Smooth muscle cell (in vitro differentiated cells): ENCODE measurements around the gene TLE1. TPM values are rescaled to one million over a fixed set of nuclear protein-coding genes. Genes with fewer than 3 reads are reported as not detected.

Experiments used
- DNase-seq: peaks from one replicate; lab custom pipeline; 2025; ENCODE audit not compliant: unreplicated experiment; lab: John Stamatoyannopoulos, UW
- H2AFZ ChIP-seq: fragments of 200-600 bp; sonication (generic); 2 replicates; pipeline ENCODE4 v1.6.0; 2016; ENCODE audit warnings: antibody characterized with exemption, low read depth, mild to moderate bottlenecking
- H3F3A ChIP-seq: fragments of 200-600 bp; sonication (generic); 2 replicates; pipeline ENCODE4 v1.6.0; 2017; ENCODE audit warnings: antibody characterized with exemption, low read depth
- H3K27ac ChIP-seq: fragments of 200-600 bp; sonication (generic); 2 replicates; pipeline ENCODE4 v1.5.1; 2016; ENCODE audit warnings: low read depth, mild to moderate bottlenecking
- H3K27me3 ChIP-seq: fragments of 200-600 bp; sonication (generic); 2 replicates; pipeline ENCODE4 v1.6.1; 2016; ENCODE audit warnings: low read depth, mild to moderate bottlenecking
- H3K36me3 ChIP-seq: fragments of 200-600 bp; sonication (generic); 2 replicates; pipeline ENCODE4 v1.5.1; 2016; ENCODE audit warnings: low read depth
- H3K4me1 ChIP-seq: fragments of 200-600 bp; sonication (generic); 2 replicates; pipeline ENCODE4 v1.5.1; 2016; ENCODE audit warnings: low read depth
- H3K4me2 ChIP-seq: fragments of 200-600 bp; sonication (generic); 2 replicates; pipeline ENCODE4 v1.6.0; 2016; ENCODE audit warnings: mild to moderate bottlenecking
- H3K4me3 ChIP-seq: fragments of 200-600 bp; sonication (generic); 2 replicates; pipeline ENCODE4 v1.5.1; 2016; ENCODE audit warnings: mild to moderate bottlenecking
- H3K79me2 ChIP-seq: fragments of 200-600 bp; sonication (generic); 2 replicates; pipeline ENCODE4 v1.6.0; 2016; ENCODE audit warnings: low read depth, mild to moderate bottlenecking
- H3K9ac ChIP-seq: fragments of 200-600 bp; sonication (generic); 2 replicates; pipeline ENCODE4 v1.6.0; 2016; ENCODE audit warnings: low read depth
- H3K9me3 ChIP-seq: fragments of 200-600 bp; sonication (generic); replicated peaks from 2 replicates; pipeline ENCODE4 v1.5.1; 2016; ENCODE audit warnings: low read depth
- H4K20me1 ChIP-seq: fragments of 200-600 bp; sonication (generic); 2 replicates; pipeline ENCODE4 v1.6.0; 2016; ENCODE audit warnings: low read depth
- WGBS: methylation state at CpG from one replicate; pipeline ENCODE4 v1.1.7; 2016; ENCODE audit warnings: low lambda C conversion rate; 5-methylcytosine and 5-hydroxymethylcytosine counted together
- polyA plus RNA-seq: library from polyadenylated mRNA; unstranded; fragments of >200 nt; fragmentation: Nextera tagmentation; extraction: Ambion mirVana; gene quantifications from 2 replicates; pipeline ENCODE4 v1.2.1, GENCODE V29; 2016
- total RNA-seq: library from RNA; depleted of rRNA; stranded (reverse); fragments of >200 nt; gene quantifications from 2 replicates; pipeline ENCODE4 v1.2.3, GENCODE V29; 2014
- TF ChIP-seq, protein P1 (sequence below): fragments of 200-600 bp; sonication (generic); IDR thresholded peaks from 2 replicates; pipeline ENCODE4 v1.5.1; 2017; ENCODE audit warnings: borderline replicate concordance, mild to moderate bottlenecking, antibody characterized with exemption; ENCODE audit not compliant: insufficient read depth, poor library complexity, severe bottlenecking

The TLE1 gene
- total and polyA plus RNA-seq, 2 experiments from 2014 or later, result 32.5 to 35.2 TPM

DNA sequence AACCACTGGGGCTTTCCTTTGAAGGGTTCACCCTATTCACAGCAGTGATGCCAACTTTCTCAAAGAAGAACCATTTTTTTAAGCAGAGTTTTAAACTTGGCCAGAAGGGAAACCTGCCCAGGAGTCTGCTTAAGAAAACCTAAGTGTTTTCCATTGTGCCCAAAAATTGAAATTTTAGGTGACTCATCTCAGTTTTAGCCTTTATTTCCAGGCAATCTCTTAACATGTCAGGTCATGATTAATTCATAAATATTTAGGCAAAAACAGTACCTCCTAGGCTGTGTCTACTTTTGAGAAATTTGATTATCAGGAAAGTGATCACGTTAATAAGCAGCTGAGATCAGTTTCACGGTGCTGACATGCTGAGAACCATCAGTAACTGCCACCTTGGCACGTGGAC lies 61.9 kb downstream of the TLE1 start:
- H3K4me1 ChIP-seq, result peaks cover 27% of the 10 kb centered on the region
- DNase-seq, result no peak
- H3K27me3 ChIP-seq, result no peaks in the 10 kb centered on the region
- WGBS, result 92% methylated on average over 3 of the region's 3 CpGs
- no peaks in the 10 kb centered on the region for H3K36me3 ChIP-seq
- no peak overlapping the region for H2AFZ ChIP-seq
- no peaks in the 10 kb centered on the region for H3F3A ChIP-seq
- H3K9ac ChIP-seq, result no peak overlapping the region
- no peaks in the 10 kb centered on the region for H4K20me1 ChIP-seq
- no peak overlapping the region for H3K4me3 ChIP-seq
- H3K27ac ChIP-seq, result peak overlapping the region; percentile 46
- H3K79me2 ChIP-seq, result no peaks in the 10 kb centered on the region
- TF ChIP-seq, protein P1, sequence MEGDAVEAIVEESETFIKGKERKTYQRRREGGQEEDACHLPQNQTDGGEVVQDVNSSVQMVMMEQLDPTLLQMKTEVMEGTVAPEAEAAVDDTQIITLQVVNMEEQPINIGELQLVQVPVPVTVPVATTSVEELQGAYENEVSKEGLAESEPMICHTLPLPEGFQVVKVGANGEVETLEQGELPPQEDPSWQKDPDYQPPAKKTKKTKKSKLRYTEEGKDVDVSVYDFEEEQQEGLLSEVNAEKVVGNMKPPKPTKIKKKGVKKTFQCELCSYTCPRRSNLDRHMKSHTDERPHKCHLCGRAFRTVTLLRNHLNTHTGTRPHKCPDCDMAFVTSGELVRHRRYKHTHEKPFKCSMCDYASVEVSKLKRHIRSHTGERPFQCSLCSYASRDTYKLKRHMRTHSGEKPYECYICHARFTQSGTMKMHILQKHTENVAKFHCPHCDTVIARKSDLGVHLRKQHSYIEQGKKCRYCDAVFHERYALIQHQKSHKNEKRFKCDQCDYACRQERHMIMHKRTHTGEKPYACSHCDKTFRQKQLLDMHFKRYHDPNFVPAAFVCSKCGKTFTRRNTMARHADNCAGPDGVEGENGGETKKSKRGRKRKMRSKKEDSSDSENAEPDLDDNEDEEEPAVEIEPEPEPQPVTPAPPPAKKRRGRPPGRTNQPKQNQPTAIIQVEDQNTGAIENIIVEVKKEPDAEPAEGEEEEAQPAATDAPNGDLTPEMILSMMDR, result no peak
- no peak overlapping the region for H3K4me2 ChIP-seq
- H3K9me3 ChIP-seq, result no peaks in the 10 kb centered on the region

DNA sequence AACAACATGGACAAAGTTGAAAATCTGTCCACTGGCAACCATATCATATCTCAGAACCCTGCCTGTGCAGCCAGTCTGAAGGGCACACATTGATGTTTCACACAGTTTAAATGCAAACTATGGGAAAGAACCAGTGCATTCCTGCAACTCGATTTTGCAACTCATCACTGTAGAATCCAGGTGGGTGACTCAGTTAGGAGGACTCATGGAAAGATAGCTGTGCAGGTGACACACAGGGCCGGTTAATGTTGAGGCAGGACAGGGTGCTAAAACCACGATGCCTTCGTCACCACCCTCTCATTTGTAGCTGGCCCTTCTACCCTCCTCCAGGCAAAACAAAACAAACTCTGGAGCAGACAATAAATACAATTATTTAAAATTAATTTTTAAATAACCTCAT lies 62.8 kb downstream of the TLE1 start:
- Histone ChIP-seq H3F3A (no peaks in the 10 kb centered on the region), H3K27me3 (no peaks in the 10 kb centered on the region), H3K9me3 (no peaks in the 10 kb centered on the region), H3K9ac (peak overlapping the region; percentile 27), H3K79me2 (no peaks in the 10 kb centered on the region), H2AFZ (no peak overlapping the region), H3K4me2 (no peak overlapping the region), H3K4me3 (no peak overlapping the region), H3K36me3 (no peaks in the 10 kb centered on the region), H3K4me1 (peaks cover 33% of the 10 kb centered on the region), H3K27ac (peak overlapping the region; percentile 62), H4K20me1 (no peaks in the 10 kb centered on the region)
- WGBS, result 73% methylated on average over 4 of the region's 4 CpGs
- DNase-seq, result no peak
- TF ChIP-seq, protein P1, result no peak

DNA sequence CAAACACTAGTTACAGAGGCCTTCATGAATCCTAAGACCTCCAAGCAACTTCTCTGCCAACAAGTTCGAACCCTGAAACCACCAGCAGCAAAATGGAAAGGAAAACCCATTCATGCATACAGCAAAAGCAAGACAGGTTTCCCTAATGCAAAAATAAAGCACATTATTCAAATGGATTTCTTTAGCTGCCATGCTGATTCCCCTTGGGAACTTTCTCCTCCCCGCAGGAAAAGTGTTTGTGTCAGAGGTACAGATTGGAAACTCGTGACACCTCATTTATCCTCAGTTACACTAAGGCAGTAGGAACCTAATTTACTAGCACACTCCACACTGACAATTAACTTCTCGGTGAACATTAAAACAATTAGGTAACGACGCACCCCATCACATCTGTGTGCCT lies 63.4 kb downstream of the TLE1 start:
- no peak overlapping the region for H2AFZ ChIP-seq
- DNase-seq, result no peak
- H3K36me3 ChIP-seq, result no peaks in the 10 kb centered on the region
- no peaks in the 10 kb centered on the region for H3K27me3 ChIP-seq
- peaks cover 35% of the 10 kb centered on the region for H3K4me1 ChIP-seq
- no peaks in the 10 kb centered on the region for H3K9me3 ChIP-seq
- no peak overlapping the region for H3K9ac ChIP-seq
- 89% methylated on average over 6 of the region's 6 CpGs for WGBS
- H3K27ac ChIP-seq, result peak overlapping the region; percentile 62
- no peak overlapping the region for H3K4me3 ChIP-seq
- H3K4me2 ChIP-seq, result no peak overlapping the region
- no peaks in the 10 kb centered on the region for H3K79me2 ChIP-seq
- TF ChIP-seq, protein P1, result no peak
- H3F3A ChIP-seq, result no peaks in the 10 kb centered on the region
- H4K20me1 ChIP-seq, result no peaks in the 10 kb centered on the region

DNA sequence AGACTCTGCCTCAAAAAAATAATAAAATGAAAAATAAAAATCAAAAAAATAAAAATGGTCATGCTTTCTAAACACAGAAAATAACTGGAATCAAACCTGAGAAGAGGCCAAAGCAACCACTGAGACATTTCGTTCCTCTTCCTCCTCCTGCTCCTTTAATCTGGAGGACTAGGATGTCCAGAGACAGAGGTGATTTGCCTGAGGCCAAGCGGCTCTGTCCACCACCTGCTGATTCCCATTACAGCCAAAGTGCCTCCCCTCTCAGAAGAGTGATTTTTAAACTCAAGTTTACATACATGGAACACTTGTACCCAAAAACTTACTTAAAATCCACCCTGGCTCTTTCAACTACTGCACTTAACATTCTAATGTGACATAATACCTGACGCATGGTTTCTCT lies 65.6 kb downstream of the TLE1 start:
- Histone ChIP-seq H3F3A (no peaks in the 10 kb centered on the region), H3K9ac (no peak overlapping the region), H3K4me2 (no peak overlapping the region), H3K9me3 (no peaks in the 10 kb centered on the region), H3K79me2 (no peaks in the 10 kb centered on the region), H4K20me1 (no peaks in the 10 kb centered on the region), H3K27me3 (no peaks in the 10 kb centered on the region), H2AFZ (no peak overlapping the region), H3K4me1 (peaks cover 47% of the 10 kb centered on the region), H3K4me3 (no peak overlapping the region), H3K27ac (no peak overlapping the region), H3K36me3 (no peaks in the 10 kb centered on the region)
- 81% methylated on average over 3 of the region's 3 CpGs for WGBS
- TF ChIP-seq, protein P1, result no peak
- no peak for DNase-seq
